Breast epithelium (tissue), 3 donors: Measurements from ENCODE around the gene NCBP2.

Experiments
- CTCF ChIP-seq, 3 donors: fragments of 450-650 bp; IDR thresholded peaks; one replicate each; pipeline ENCODE4 v1.5.1; 2016 to 2017; ENCODE audit warnings: antibody characterized with exemption in 3 of 3, mild to moderate bottlenecking in 3 of 3, moderate library complexity in 3 of 3
- POLR2AphosphoS5 ChIP-seq, 3 donors: sonication (generic); formaldehyde crosslinking; IDR thresholded peaks; one replicate each; pipeline ENCODE4 v1.6.1; 2017; ENCODE audit warnings: antibody characterized with exemption in 3 of 3

GRCh38 chr3:196971094-196971698 is 28.9 kb upstream of the NCBP2 start:
- TF ChIP-seq POLR2AphosphoS5 (IDR thresholded peaks at IDR 0.05): no peak
- TF ChIP-seq CTCF (IDR thresholded peaks at IDR 0.05): no peak
